ENCODE results near the gene SFXN5. TPM values are rescaled to one million over a fixed set of nuclear protein-coding genes. Genes with fewer than 3 reads are reported as not detected.

The SFXN5 gene
- total RNA-seq, 4 donors from 2014 or later, result 8.4 to 18.3 (median 15.3) TPM

GRCh38 chr2:72940361-72940760 is 131.2 kb downstream of the SFXN5 start:
- 79 to 92% methylated on average over 6 of the region's 6 CpGs for whole genome bisulfite sequencing, 2 donors
- TF ChIP-seq CTCF (IDR thresholded peaks at IDR 0.05), result no peak
- no peak for TF ChIP-seq POLR2A (IDR thresholded peaks at IDR 0.05)
- H3K4me3 ChIP-seq (ENCODE audit: low read depth, poor library complexity, severe bottlenecking), result no peak overlapping the region
- no peak for DNase-seq (ENCODE audit: low spot score in 2 of 2)
- intact Hi-C loops (cut with DNase I; ENCODE audit: low total_unique reads), result no loop called here

- intact Hi-C loops (cut with DNase I; ENCODE audit: low total_unique reads), result no loop called here
- WGBS, 2 donors, result 64 to 93% methylated on average over 5 of the region's 5 CpGs
- DNase-seq (ENCODE audit: low spot score in 2 of 2), result no peak
- no peak for TF ChIP-seq POLR2A (IDR thresholded peaks at IDR 0.05)
- no peak for TF ChIP-seq CTCF (IDR thresholded peaks at IDR 0.05)
- H3K4me3 ChIP-seq (ENCODE audit: low read depth, poor library complexity, severe bottlenecking), result no peak overlapping the region
These were observed 133.1 kb downstream of the SFXN5 start for GRCh38 chr2:72938455-72938854.

- WGBS, 2 donors, result 40 to 54% methylated on average over 13 to 15 of the region's 15 CpGs
- intact Hi-C loops (cut with DNase I; ENCODE audit: low total_unique reads), result no loop called here
- TF ChIP-seq POLR2A (IDR thresholded peaks at IDR 0.05), result no peak
- TF ChIP-seq CTCF (IDR thresholded peaks at IDR 0.05), result no peak
- DNase-seq (ENCODE audit: low spot score in 2 of 2), result no peak
- H3K4me3 ChIP-seq (ENCODE audit: low read depth, poor library complexity, severe bottlenecking), result no peak overlapping the region
These were observed 134.2 kb downstream of the SFXN5 start for GRCh38 chr2:72937356-72937669.

- TF ChIP-seq CTCF (IDR thresholded peaks at IDR 0.05) (no peak), POLR2A (IDR thresholded peaks at IDR 0.05) (no peak)
- DNase-seq (ENCODE audit: low spot score in 2 of 2), result no peak
- intact Hi-C loops (cut with DNase I; ENCODE audit: low total_unique reads), result no loop called here
- WGBS, 2 donors, result 38 to 52% methylated on average over 16 to 19 of the region's 19 CpGs
- H3K4me3 ChIP-seq (ENCODE audit: low read depth, poor library complexity, severe bottlenecking), result no peak overlapping the region
These were observed 134.7 kb downstream of the SFXN5 start for GRCh38 chr2:72936660-72937355.

GRCh38 chr2:72935611-72935957 is 135.9 kb downstream of the SFXN5 start:
- no peak overlapping the region for H3K4me3 ChIP-seq (ENCODE audit: low read depth, poor library complexity, severe bottlenecking)
- DNase-seq (ENCODE audit: low spot score in 2 of 2), result no peak
- TF ChIP-seq CTCF (IDR thresholded peaks at IDR 0.05) (no peak), POLR2A (IDR thresholded peaks at IDR 0.05) (no peak)
- 92 to 93% methylated on average over 2 of the region's 2 CpGs for WGBS, 2 donors
- intact Hi-C loops (cut with DNase I; ENCODE audit: low total_unique reads), result no loop called here
